ENCODE measurements around the gene PDX1. TPM values are rescaled to one million over a fixed set of nuclear protein-coding genes. Genes with fewer than 3 reads are reported as not detected.
"Not testable (repeated sequence)": the region's sequence is repeated elsewhere in the genome, so short reads cannot be mapped to it uniquely, and the experiment has no call there.

PDX1 gene
- total and polyA plus RNA-seq, 2 of the 13 experiments (the other 11 are each of a cell fraction or from before 2014, with no cell fraction given), result 0.07 TPM; not detected in 1

DNA sequence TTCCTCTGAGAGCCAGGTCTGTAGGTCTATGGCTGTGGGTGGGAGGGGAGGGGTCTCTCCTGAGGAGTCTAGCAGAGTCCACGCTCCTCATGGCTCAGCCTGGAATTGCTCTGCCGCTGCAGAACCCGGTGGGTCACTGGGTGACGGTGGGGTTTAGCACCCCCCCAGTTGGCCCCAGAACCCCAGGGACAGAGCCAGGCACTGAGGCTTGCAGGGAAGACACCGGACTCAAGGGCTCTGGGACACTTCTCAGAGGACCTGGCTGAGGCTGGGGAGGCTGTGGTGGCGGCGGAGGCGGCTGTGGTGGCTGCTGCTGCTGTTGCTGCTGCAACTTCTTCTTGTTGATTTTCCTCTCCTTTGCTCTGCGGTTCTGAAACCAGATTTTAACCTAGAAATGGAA is 43.2 kb downstream of the PDX1 start:
- Histone ChIP-seq H3K4me2 (ENCODE audit: low read depth, low read length) (0 out of 2 replicates have a peak overlapping the region, but pooled peaks have one; percentile 89), H3K4me1 (ENCODE audit: insufficient read depth, low read length) (peaks cover 54% of the 10 kb centered on the region), H3K36me3 (replicated peaks in 1 of 2; ENCODE audit: control insufficient read depth in 1 of 2, insufficient read depth in 2 of 2, low read length in 2 of 2) (no peaks in the 10 kb centered on the region), H3K9ac (ENCODE audit: insufficient read depth, low read depth, low read length) (no peak overlapping the region), H3K79me2 (ENCODE audit: insufficient read depth, low read length) (no peaks in the 10 kb centered on the region), H3K27ac (ENCODE audit: extremely low read length, insufficient read depth, low read length) (peak overlapping the region; percentile 98), H2AFZ (ENCODE audit: low read length) (no peak overlapping the region), H4K20me1 (ENCODE audit: insufficient read depth, low read length) (no peaks in the 10 kb centered on the region), H3K4me3 (replicated peaks in 1 of 3; ENCODE audit: insufficient read depth in 1 of 3, low read depth in 2 of 3, low read length in 3 of 3) (no peak overlapping the region), H3K27me3 (ENCODE audit: control insufficient read depth in 1 of 2, insufficient read depth in 2 of 2, low read length in 2 of 2) (peaks cover 8 to 32% of the 10 kb centered on the region in 2 experiments), H3K9me3 (ENCODE audit: low read length) (no peaks in the 10 kb centered on the region)
- ChIA-PET CTCF (ENCODE audit: low intra/inter-chr PET ratio, low total read pairs) (no interaction called here), POLR2A (interaction anchor here (0.9 to 1.6 kb wide), 2 partner anchors 10 to 21 kb away, joined by 3 to 9 read pairs; no protein-coding TSS in a partner anchor)
- in situ Hi-C loops (cut with HindIII; ENCODE audit: extremely low pct_ligation_motif_present, low pct_unique_long_range_greater_than_20kb), result loop anchor here (25.0 kb wide), 1 partner anchor 1001 kb away; no protein-coding TSS in a partner anchor
- TF ChIP-seq FOXA1 (IDR thresholded peaks at IDR 0.05), result no peak
- no peak for TF ChIP-seq FOXA1 (CRISPR knock-in tag; IDR thresholded peaks at IDR 0.05)
- TF ChIP-seq, protein P1, sequence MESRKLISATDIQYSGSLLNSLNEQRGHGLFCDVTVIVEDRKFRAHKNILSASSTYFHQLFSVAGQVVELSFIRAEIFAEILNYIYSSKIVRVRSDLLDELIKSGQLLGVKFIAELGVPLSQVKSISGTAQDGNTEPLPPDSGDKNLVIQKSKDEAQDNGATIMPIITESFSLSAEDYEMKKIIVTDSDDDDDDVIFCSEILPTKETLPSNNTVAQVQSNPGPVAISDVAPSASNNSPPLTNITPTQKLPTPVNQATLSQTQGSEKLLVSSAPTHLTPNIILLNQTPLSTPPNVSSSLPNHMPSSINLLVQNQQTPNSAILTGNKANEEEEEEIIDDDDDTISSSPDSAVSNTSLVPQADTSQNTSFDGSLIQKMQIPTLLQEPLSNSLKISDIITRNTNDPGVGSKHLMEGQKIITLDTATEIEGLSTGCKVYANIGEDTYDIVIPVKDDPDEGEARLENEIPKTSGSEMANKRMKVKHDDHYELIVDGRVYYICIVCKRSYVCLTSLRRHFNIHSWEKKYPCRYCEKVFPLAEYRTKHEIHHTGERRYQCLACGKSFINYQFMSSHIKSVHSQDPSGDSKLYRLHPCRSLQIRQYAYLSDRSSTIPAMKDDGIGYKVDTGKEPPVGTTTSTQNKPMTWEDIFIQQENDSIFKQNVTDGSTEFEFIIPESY (CRISPR knock-in tag; IDR thresholded peaks at IDR 0.05), result 0 out of 2 replicates have a peak, but pooled peaks have one; percentile 36
- intact Hi-C loops (cut with micrococcal nuclease; ENCODE audit: unreplicated experiment), result no loop called here
- FAIRE-seq (no peak), ATAC-seq (no peak), DNase-seq (ENCODE audit: low spot score) (no peak)
- 94% methylated on average over 6 of the region's 9 CpGs for WGBS (ENCODE audit: low lambda C conversion rate)
- BruUV-seq (replicated peaks), result no TSS peak

DNA sequence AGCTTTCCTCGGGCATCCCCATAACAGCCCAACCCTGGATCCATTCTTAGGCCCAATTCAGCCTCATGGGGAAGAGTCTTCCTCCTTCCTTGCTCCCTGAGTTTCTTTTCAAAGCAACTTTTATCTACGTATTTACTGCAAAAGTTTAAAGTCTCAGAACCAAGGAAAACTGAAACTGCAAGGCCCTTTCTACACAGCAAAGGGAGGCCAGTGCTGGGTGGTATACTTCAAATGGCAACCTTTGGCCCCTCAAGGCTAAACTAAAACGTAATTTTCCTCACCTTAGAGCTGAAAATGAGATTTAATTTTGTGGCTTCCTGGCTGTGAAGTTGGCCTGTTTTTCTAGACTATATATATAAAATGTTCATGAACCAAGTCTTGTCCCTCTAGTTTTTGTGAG is 43.7 kb downstream of the PDX1 start:
- TF ChIP-seq, protein P2, sequence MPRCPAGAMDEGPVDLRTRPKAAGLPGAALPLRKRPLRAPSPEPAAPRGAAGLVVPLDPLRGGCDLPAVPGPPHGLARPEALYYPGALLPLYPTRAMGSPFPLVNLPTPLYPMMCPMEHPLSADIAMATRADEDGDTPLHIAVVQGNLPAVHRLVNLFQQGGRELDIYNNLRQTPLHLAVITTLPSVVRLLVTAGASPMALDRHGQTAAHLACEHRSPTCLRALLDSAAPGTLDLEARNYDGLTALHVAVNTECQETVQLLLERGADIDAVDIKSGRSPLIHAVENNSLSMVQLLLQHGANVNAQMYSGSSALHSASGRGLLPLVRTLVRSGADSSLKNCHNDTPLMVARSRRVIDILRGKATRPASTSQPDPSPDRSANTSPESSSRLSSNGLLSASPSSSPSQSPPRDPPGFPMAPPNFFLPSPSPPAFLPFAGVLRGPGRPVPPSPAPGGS (CRISPR knock-in tag; IDR thresholded peaks at IDR 0.05), result no peak
- no peak for TF ChIP-seq SIX4 (CRISPR knock-in tag; IDR thresholded peaks at IDR 0.05)
- no peak for TF ChIP-seq TGIF2 (CRISPR knock-in tag; IDR thresholded peaks at IDR 0.05)
- no peak for DNase-seq (ENCODE audit: low spot score)
- 24% methylated on average over 3 of the region's 3 CpGs for WGBS (ENCODE audit: low lambda C conversion rate)

DNA sequence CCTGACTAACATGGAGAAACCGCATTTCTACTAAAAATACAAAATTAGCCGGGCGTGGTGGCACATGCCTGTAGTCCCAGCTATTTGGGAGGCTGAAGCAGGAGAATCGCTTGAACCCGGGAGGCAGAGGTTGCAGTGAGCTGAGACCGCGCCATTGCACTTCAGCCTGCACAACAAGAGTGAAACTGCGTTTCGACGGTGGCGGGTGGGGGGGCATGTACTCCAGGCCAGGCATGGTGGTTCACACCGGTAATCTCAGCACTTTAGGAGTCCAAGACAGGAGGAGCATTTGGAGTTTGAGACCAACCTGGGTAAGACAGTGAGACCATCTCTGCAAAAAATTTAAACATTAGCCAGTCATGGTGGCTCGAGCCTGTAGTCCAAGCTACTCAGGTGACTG is 44.4 kb downstream of the PDX1 start:
- CTCF ChIA-PET (ENCODE audit: low intra/inter-chr PET ratio, low total read pairs); FAIRE-seq; H3K4me2 ChIP-seq (ENCODE audit: low read depth, low read length); ATAC-seq; H3K36me3 ChIP-seq (replicated peaks in 1 of 2; ENCODE audit: control insufficient read depth in 1 of 2, insufficient read depth in 2 of 2, low read length in 2 of 2); BruUV-seq (replicated peaks); H3K27ac ChIP-seq (ENCODE audit: extremely low read length, insufficient read depth, low read length); intact Hi-C loops (cut with micrococcal nuclease; ENCODE audit: unreplicated experiment); H3K4me3 ChIP-seq (replicated peaks in 1 of 3; ENCODE audit: insufficient read depth in 1 of 3, low read depth in 2 of 3, low read length in 3 of 3); DNase-seq (ENCODE audit: low spot score); H3K9me3 ChIP-seq (ENCODE audit: low read length); H2AFZ ChIP-seq (ENCODE audit: low read length); H3K9ac ChIP-seq (ENCODE audit: insufficient read depth, low read depth, low read length); H4K20me1 ChIP-seq (ENCODE audit: insufficient read depth, low read length); H3K79me2 ChIP-seq (ENCODE audit: insufficient read depth, low read length): not testable (repeated sequence)
- Histone ChIP-seq H3K4me1 (ENCODE audit: insufficient read depth, low read length) (peaks cover 59% of the 10 kb centered on the region), H3K27me3 (ENCODE audit: control insufficient read depth in 1 of 2, insufficient read depth in 2 of 2, low read length in 2 of 2) (peaks cover 16 to 44% of the 10 kb centered on the region in 2 experiments)
- WGBS (ENCODE audit: low lambda C conversion rate), result 91% methylated on average over 5 of the region's 13 CpGs
- in situ Hi-C loops (cut with HindIII; ENCODE audit: extremely low pct_ligation_motif_present, low pct_unique_long_range_greater_than_20kb), result loop anchor here (25.0 kb wide), 1 partner anchor 1002 kb away; no protein-coding TSS in a partner anchor
- POLR2A ChIA-PET, result interaction anchor here (1.2 kb wide), 1 partner anchor 22 kb away, joined by 3 read pairs; no protein-coding TSS in a partner anchor

More for the DNA sequence above, 43.7 kb downstream of the PDX1 start:
- CTCF ChIA-PET (ENCODE audit: low intra/inter-chr PET ratio, low total read pairs), result no interaction called here
- Histone ChIP-seq H3K4me2 (ENCODE audit: low read depth, low read length) (no peak overlapping the region), H3K27ac (ENCODE audit: extremely low read length, insufficient read depth, low read length) (no peak overlapping the region), H3K27me3 (ENCODE audit: control insufficient read depth in 1 of 2, insufficient read depth in 2 of 2, low read length in 2 of 2) (peaks cover 13 to 37% of the 10 kb centered on the region in 2 experiments), H3K4me3 (replicated peaks in 1 of 3; ENCODE audit: insufficient read depth in 1 of 3, low read depth in 2 of 3, low read length in 3 of 3) (no peak overlapping the region), H3K9me3 (ENCODE audit: low read length) (no peaks in the 10 kb centered on the region), H3K9ac (ENCODE audit: insufficient read depth, low read depth, low read length) (no peak overlapping the region), H2AFZ (ENCODE audit: low read length) (no peak overlapping the region), H3K79me2 (ENCODE audit: insufficient read depth, low read length) (no peaks in the 10 kb centered on the region), H3K36me3 (replicated peaks in 1 of 2; ENCODE audit: control insufficient read depth in 1 of 2, insufficient read depth in 2 of 2, low read length in 2 of 2) (no peaks in the 10 kb centered on the region), H3K4me1 (ENCODE audit: insufficient read depth, low read length) (peaks cover 58% of the 10 kb centered on the region), H4K20me1 (ENCODE audit: insufficient read depth, low read length) (no peaks in the 10 kb centered on the region)
- no TSS peak for BruUV-seq (replicated peaks)
- intact Hi-C loops (cut with micrococcal nuclease; ENCODE audit: unreplicated experiment), result no loop called here
- FAIRE-seq (no peak), ATAC-seq (no peak)
- POLR2A ChIA-PET, result no interaction called here
- in situ Hi-C loops (cut with HindIII; ENCODE audit: extremely low pct_ligation_motif_present, low pct_unique_long_range_greater_than_20kb), result loop anchor here (25.0 kb wide), 1 partner anchor 1001 kb away; no protein-coding TSS in a partner anchor
